SKM-1 (cell line): ENCODE data around the gene C3.
A peak's percentile ranks its signal among the peaks of the same experiment; 100 is the strongest.
"Not testable (repeated sequence)": the region's sequence is repeated elsewhere in the genome, so short reads cannot be mapped to it uniquely, and the experiment has no call there.

ENCODE experiments used
- DNase-seq: peaks from one replicate; lab custom pipeline; 2025; ENCODE audit not compliant: unreplicated experiment; lab: John Stamatoyannopoulos, UW

The C3 gene

DNA sequence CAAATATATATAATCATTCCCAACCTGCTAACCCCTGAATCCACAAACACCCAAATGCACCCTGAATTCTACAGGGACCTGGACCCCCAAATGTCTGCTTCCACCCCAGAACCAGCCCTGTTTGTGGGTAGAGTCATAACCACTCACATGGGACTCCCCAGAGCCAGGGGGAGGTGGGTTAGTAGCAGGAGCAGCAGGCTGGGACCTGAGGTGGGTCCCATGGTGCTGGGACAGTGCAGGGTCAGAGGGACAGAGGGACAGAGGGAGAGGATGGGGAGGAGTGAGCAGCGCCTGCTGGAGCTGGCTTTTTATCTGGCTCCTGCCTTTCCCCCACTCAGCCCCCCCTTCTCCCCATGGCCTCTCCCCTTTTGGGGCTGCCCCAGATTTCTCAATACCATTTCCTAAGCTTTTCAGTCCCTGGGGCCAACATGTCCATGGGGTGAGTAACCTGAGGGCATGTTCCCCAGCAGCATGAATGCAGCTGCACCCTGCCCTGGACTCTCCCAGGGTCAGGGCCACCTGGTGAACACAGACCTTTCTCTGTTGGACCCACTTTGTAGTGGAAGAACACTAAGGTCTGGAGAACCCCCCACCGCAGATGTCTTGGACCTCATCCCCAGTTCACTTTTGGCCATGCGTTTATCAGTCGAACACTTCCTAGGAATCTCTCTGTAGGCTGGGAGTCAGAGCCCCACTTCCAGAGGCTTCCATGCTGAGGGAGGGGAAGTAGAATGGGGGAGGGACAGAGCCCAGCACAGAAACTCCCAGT lies at the start of gene C3:
Gene C3 (minus strand): TSS at position 282 of the 769 bp plus-strand sequence. CDS start 61 bp downstream, at position 221.
- DNase-seq = peak; percentile 65

DNA sequence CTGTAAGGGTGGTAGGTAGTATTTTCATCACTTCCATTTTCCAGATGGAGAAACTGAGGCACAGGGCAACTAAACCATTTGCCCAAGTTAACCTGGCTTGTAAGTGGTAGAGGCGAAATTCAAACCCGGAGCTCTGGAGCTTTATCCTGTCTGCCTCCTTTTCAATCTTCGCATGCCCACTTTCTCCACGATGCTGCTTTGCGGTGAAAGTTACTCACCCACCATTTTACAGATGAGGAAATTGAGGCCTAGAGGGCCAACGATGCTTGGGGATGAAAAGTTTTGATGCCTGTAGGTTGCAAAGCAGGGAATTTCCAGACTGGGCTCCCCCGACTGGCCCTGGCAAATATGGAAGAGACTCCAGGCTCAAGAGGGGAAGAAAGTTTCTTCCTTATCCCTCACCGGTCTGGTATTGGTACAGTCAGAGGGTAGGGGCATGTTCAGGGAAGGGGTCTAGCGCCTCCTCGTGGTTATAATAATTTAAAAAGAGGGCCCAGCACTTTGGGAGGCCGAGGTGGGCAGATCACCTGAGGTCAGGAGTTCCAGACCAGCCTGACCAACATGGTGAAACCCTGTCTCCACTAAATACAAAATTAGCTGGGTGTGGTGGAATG lies 48.7 kb upstream of the C3 start:
- peak; percentile 26 for DNase-seq

GRCh38 chr19:6768236-6768785 lies 47.9 kb upstream of the C3 start:
- no peak for DNase-seq

GRCh38 chr19:6767357-6768235 lies 47.1 kb upstream of the C3 start, which contains the start of gene SH2D3A:
SH2D3A (minus strand) TSS chr19:6767435; CDS start chr19:6763748, 3,687 bp downstream.
- DNase-seq = peak; percentile 70

GRCh38 chr19:6767081-6767356 lies 46.6 kb upstream of the C3 start:
- DNase-seq = no peak

DNA sequence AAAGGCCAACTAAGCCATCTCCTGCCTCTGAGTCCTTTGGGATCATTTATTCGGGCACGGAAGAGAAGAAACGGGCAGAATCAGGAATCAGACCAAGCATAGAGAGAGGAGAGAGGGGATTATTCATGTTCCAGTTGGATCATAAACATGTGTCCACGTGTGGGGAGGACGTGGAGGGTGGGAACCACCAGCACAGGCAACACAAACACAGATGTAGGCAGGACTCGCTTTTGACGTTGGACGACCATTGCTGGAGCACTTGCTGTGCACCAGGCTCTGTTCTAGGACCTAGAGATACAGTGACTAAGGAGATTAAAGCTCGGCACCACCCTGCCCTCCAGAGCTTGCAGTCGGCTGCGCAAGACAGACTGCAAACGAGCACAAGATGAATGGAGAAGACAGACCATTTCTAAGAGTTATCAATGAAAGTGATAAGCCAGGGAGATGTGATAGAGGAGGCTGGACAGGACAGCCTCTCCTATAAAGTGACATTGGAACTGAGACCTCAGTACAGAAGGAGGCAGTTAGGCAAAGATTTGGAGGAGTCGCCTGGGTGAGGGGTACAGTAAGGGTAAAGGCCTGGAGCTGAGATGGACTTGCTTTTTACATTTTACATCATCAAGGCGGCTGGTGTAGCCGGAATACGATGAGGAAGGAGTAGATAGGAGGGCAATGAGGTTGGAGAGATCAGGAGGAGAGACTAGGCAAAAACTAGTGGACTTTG lies 46.1 kb upstream of the C3 start:
- no peak for DNase-seq

- DNase-seq = no peak
These were observed 45.4 kb upstream of the C3 start for GRCh38 chr19:6765738-6766356.

- not testable (repeated sequence) for DNase-seq
These were observed 41.9 kb upstream of the C3 start for GRCh38 chr19:6762253-6762797.

- no peak for DNase-seq
These were observed 40.7 kb upstream of the C3 start for GRCh38 chr19:6761053-6761676.

- no peak for DNase-seq
These were observed 40.2 kb upstream of the C3 start for GRCh38 chr19:6760606-6761005.

DNA sequence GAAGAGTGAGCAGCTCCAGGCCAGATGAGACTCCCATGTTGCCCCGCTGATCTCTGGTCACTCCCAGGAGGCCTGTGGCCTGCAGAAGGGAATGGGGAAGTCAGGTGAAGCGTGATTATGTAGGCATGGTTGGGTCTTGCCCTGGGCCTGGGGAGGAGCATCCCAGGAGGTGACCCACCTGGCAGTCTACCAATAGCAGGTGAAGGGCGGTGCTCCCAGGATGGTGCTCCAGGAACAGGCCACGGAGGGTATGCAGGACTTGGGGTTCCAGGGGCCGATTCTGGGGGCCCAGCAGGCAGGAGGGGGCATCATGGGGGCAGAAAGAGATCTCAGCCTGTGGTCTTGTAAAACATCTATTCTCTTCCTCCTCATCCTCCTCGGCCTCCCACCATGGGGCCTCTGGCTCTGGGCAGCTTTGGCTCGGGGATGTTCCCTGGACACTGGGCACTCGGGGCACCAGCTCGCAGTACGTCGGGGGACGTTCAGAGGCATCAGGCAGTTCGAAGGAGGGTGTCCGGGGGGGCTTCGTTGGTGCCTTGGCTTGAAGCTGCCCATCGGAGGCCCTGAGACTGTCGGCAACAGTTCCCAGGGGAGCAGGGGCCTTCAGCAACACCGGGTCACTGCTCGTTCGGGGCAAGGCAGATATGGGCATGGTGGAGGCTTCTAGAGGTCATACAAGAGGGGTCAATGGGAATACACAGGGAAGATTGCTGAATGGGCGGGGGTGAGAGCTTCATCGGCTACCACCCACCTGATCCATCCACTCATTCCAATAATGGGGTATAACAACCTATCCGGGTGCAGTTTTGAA lies 34.4 kb upstream of the C3 start:
- DNase-seq = no peak

DNA sequence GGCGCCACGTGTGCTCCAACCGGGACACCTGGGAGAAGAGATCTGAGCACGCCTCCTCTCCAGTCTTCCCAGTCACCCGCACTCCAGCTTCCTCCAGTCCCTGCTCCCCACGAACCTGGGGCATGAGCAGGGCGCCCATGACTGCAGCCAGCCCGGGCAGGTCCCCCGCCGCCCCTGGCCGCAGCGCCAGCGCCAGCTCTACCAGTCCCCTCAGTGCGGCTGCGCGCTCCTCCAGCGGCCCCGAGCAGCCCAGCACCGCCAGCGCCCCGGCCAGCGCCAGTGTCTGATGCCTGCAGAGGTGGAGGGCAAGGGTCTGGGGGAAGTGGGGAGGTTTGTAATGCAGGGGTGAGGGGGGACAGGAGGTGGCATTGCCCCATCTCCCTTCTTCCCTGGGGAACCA lies 33.7 kb upstream of the C3 start:
- no peak for DNase-seq

- DNase-seq = peak; percentile 92
These were observed 33.0 kb upstream of the C3 start for GRCh38 chr19:6753178-6754031.

DNA sequence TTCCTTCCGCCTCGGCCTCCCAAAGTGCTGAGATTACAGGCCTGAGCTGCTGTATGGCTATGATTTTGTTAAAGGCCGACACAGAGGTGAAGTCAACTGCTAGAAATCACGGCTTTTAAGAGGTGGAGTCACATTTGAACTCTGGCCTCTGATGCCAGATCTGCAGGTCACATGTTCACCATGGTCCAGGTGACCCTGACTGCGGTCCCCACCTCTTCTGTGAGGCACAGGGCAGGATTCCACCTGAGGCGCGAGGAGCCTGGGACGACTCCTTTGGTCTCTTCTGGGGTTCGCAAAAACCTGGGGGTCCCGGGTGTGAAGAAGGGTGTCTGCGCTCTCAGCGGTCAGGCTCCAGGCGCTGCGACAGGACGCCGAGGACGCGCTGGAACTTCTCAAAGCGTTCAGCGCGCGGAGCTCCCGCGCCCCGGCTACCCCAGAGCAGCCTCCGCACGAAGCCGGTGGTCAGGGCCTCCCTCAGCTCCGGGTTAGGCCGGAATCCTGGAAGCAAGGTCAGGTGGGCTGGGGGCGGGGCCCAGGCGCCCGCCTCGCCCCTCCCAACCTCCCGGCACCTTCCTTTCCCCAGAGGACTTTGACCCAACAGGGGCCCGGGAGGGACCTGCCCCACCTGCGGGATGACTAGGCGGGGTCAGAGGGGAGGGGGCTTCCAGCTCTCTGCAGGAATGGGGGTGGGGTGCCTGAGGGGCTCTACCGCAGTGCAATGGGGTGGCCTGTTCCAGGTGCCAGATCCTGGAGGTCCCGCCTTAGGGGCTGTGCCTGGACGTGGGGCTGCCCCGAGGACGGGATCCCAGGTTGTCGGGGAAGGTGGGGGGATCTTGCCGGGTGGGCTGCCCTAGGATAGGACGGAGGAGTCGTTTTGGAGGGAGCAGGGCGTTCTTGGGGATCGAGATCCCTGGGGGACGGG lies 32.1 kb upstream of the C3 start:
- DNase-seq = no peak

- no peak for DNase-seq
These were observed 30.7 kb upstream of the C3 start for GRCh38 chr19:6751189-6751588.

- no peak for DNase-seq
These were observed 29.6 kb upstream of the C3 start for GRCh38 chr19:6750062-6750461.

GRCh38 chr19:6748543-6748942 lies 28.1 kb upstream of the C3 start:
- not testable (repeated sequence) for DNase-seq
